Adrenal gland (tissue), 5 donors: ENCODE results near the gene MDH1.

Experiments used
- POLR2A ChIP-seq, 2 donors: fragments of 450-650 bp; IDR thresholded peaks; one replicate each; pipeline ENCODE4 v1.6.1; 2017; ENCODE audit warnings: antibody characterized with exemption in 2 of 2, mild to moderate bottlenecking in 2 of 2, moderate library complexity in 1 of 2
- TF ChIP-seq, protein P1 (sequence below), 6 experiments: fragments of 450-650 bp in 4 of 6; fragments of 200-600 bp in 2 of 6; sonication (generic) in 1 of 6; IDR thresholded peaks; 1 replicate in 5 of 6; 2 replicates in 1 of 6; pipeline versions ENCODE4 v1.5.1 to v1.8.0; 2016 to 2021; ENCODE audit warnings: antibody characterized with exemption in 6 of 6, mild to moderate bottlenecking in 2 of 6, moderate library complexity in 1 of 6
- donor health status: DM: no; HTN: no; CAD: no.

DNA sequence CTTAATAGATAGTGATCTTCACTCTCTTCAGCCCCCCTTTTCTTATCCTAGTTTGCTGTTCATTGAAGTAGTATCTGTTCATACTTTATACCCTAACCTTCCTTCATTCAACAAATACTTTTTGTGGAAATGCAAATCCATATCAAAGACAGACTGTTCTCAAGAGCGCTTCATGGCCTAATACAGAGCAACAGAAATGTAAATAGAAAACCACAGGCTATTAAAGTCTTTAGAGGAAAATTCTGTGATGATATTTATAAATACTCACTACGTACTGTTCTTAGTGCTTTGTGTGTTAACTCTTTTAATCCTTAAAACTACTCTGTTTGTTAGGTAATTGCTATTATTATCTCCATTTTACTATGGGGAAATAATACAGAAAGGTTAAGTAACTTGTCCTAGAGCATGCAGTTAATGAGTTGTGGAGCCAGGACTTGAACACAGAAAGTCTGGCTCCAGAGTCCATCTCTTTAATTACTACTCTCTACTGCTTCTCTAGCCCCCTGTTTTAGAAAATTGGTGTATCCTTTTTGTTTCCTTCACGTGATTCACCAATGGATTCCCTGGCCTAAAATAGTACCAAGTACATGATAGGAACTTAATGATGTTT, 2.9 kb downstream of the MDH1 start:
- TF ChIP-seq, protein P1, sequence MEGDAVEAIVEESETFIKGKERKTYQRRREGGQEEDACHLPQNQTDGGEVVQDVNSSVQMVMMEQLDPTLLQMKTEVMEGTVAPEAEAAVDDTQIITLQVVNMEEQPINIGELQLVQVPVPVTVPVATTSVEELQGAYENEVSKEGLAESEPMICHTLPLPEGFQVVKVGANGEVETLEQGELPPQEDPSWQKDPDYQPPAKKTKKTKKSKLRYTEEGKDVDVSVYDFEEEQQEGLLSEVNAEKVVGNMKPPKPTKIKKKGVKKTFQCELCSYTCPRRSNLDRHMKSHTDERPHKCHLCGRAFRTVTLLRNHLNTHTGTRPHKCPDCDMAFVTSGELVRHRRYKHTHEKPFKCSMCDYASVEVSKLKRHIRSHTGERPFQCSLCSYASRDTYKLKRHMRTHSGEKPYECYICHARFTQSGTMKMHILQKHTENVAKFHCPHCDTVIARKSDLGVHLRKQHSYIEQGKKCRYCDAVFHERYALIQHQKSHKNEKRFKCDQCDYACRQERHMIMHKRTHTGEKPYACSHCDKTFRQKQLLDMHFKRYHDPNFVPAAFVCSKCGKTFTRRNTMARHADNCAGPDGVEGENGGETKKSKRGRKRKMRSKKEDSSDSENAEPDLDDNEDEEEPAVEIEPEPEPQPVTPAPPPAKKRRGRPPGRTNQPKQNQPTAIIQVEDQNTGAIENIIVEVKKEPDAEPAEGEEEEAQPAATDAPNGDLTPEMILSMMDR (IDR thresholded peaks at IDR 0.05) = no peak
- TF ChIP-seq POLR2A (IDR thresholded peaks at IDR 0.05) = no peak
